Measurements from ENCODE around the gene MCCC1.
"Not testable (repeated sequence)": the region's sequence is repeated elsewhere in the genome, so short reads cannot be mapped to it uniquely, and the experiment has no call there.

The MCCC1 gene

GRCh38 chr3:183099026-183099837 lies at the start of gene MCCC1:
TSS of gene MCCC1 (minus strand) at chr3:183099496. CDS start at chr3:183099440, 56 bp downstream.
- peak; percentile 98 for DNase-seq

DNA sequence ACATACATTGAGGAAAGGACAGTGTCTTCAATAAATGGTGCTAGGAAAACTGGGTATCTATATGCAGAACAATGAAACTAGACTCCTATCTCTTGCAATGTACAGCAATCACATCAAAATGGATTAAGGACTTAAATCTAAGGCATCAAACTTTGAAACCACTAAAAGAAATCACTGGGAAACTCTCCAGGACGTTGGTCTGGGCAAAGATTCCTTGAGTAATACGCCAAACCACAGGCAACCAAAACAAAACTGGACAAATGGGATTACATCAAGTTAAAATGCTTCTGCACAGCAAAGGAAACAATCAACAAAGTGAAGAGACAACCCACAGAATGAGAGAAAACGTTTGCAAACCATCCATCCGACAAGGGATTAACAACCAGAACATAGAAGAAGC lies 48.8 kb upstream of the MCCC1 start:
- no peak for DNase-seq

GRCh38 chr3:183144363-183144762 lies 45.1 kb upstream of the MCCC1 start:
- no peak for DNase-seq

GRCh38 chr3:183142199-183142598 lies 42.9 kb upstream of the MCCC1 start:
- no peak for DNase-seq

DNA sequence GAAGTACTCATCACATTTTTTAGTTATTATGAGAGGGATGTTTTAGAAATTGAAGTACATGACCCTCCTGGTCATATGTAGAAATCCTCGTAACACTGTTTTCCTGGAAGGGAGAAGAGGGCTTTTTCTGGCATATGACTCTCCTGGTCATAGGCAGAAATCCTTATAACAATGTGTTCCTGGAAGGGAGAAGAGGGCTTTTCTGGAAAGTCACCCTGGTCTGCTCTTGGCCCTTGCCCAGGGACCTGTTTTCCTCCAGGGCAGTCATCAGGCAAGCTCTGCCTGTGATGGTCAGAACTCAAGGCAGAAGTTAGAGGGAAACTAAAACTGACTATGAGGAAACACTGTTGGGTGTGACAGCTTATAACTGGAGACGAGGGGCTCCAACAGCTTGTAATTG lies 35.5 kb upstream of the MCCC1 start:
- no peak for DNase-seq

- DNase-seq: no peak
Observed at GRCh38 chr3:183132409-183132808, 33.1 kb upstream of the MCCC1 start.

- no peak for DNase-seq
Observed at GRCh38 chr3:183131735-183132134, 32.4 kb upstream of the MCCC1 start.

DNA sequence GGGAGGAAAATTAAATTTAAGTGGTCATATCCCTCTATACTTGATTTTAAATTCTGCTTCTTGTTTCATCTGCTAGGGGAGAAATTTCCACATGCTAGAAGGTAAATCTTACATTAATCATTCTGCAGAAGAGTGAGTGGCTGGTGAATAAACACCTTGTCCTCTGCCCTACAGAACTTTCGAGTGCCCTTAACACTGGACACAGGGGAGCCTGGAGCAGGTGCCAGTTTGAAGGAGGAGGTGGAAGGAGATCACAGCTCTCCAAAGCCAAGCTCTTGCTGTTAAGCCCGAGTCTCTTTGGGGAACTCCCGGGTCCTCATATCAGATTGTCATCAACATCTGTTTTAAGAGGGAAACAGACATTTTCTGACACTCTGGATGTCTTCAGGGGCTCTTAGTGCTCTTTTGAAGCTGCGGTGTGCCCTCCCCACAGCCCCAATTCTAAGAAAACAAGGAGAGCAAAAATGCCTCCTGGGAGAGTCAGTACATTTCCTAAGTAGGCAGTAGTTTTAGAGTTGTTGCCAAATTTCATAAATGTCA lies 32.0 kb upstream of the MCCC1 start:
- DNase-seq: no peak

- no peak for DNase-seq
Observed at GRCh38 chr3:183129243-183129642, 29.9 kb upstream of the MCCC1 start.

DNA sequence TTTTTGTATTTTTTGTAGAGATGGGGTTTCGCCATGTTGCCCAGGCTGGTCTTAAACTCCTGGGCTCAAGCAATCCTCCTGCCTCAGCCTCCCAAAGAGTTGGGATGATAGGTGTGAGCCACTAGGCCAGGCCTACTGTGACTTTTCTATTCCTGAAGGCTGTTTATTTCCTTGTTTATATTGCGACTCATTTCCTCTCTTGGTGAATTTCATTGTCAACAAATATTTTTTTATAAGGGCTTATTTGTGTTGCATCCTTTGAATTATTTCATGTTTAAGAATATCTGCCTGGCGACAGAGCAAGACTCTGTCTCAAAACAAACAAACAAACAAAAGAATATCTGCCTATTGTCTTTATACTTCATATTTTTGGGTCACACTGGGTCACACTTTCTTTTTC lies 29.4 kb upstream of the MCCC1 start:
- no peak for DNase-seq

GRCh38 chr3:183123891-183124290 lies 24.6 kb upstream of the MCCC1 start:
- DNase-seq: no peak

- no peak for DNase-seq
Observed at GRCh38 chr3:183122257-183122932, 23.1 kb upstream of the MCCC1 start.

GRCh38 chr3:183120538-183121215 lies 21.4 kb upstream of the MCCC1 start:
- no peak for DNase-seq

- no peak for DNase-seq
Observed at GRCh38 chr3:183117056-183117455, 17.8 kb upstream of the MCCC1 start.

DNA sequence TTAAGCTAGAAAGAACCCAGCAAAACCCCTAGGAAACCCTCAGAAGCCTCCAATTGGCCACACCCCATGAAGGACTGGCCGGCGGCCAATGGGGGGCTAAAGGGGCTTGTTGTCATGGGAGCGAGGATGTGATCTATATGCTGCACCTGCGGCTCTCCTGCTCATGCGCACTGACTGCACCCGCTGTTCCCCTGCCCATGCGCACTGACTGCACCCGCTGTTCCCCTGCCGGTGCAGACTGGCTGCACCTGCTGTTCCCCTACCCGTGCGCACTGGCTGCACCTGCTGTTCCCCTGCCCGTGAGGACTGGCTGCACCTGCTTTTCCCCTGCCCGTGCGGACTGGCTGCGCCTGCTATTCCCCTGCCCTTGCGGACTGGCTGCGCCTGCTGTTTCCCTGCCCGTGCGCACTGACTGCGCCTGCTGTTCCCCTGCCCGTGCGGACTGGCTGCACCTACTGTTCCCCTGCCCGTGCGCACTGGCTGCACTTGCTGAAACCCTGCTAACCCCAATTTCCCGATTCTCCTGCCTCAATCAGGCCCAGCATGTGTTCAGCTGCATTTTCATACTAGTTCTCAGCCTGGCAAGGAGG lies 16.8 kb upstream of the MCCC1 start:
- peak; percentile 72 to 77 for DNase-seq

- DNase-seq: no peak
Observed at GRCh38 chr3:183114384-183115178, 15.3 kb upstream of the MCCC1 start.

GRCh38 chr3:183109847-183110246 lies 10.6 kb upstream of the MCCC1 start:
- not testable (repeated sequence) for DNase-seq

DNA sequence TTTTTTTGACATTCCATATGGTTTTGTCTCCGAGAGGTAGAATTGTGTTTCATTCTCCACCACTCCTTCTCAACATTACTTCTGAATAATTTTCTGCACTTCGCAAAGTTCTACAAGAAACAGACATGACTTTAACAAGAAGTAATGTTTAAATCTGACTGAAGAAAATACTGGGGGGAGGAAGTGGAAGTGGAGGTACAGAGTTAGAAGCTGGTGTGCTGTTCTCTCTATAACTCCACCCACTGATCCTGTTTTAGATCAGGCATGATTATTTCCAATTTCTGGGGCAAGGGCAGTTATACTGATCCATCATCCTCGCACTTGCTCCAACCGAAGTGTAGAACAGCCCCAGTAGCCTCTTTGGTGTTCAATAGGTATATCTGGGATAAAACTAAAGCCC lies 9.2 kb upstream of the MCCC1 start:
- no peak for DNase-seq

GRCh38 chr3:183108001-183108449 lies 8.7 kb upstream of the MCCC1 start:
- DNase-seq: no peak

- DNase-seq: not testable (repeated sequence)
Observed at GRCh38 chr3:183107372-183107771, 8.1 kb upstream of the MCCC1 start.

DNA sequence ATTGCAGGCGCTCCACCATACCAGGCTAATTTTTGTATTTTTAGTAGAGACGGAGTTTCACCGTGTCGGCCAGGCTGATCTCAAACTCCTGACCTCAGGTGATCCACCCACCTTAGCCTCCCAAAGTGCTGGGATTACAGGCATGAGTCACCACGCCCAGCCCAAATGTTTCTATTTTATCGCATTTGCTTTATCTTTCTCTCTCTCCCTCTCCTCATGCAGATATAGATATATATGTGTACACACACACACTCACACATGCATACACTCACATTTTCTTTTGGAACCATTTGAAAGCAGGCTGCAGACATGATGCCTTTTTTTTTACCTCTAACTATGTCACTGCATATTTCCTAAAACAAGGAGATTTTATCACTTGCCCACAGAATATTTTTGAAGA lies 7.3 kb upstream of the MCCC1 start:
- DNase-seq: no peak

- not testable (repeated sequence) for DNase-seq
Observed at GRCh38 chr3:183103950-183104349, 4.7 kb upstream of the MCCC1 start.

All from activated T-cell treated with anti-CD3 and anti-CD28 coated beads, Interleukin-2, amount 50 U/mL, for 48 hours (primary cell).